ENCODE measurements around the gene SH2D3C.

- TF ChIP-seq CTCF (IDR thresholded peaks at IDR 0.05): no peak
- TF ChIP-seq POLR2AphosphoS5 (IDR thresholded peaks at IDR 0.05): no peak
- TF ChIP-seq EP300 (IDR thresholded peaks at IDR 0.05): no peak
- TF ChIP-seq POLR2A (IDR thresholded peaks at IDR 0.05): no peak
Measured at GRCh38 chr9:127721391-127721821, 57.1 kb downstream of the SH2D3C start.

Measured in sigmoid colon (tissue), 4 donors.